ENCODE measurements around the gene CPOX.

DNA sequence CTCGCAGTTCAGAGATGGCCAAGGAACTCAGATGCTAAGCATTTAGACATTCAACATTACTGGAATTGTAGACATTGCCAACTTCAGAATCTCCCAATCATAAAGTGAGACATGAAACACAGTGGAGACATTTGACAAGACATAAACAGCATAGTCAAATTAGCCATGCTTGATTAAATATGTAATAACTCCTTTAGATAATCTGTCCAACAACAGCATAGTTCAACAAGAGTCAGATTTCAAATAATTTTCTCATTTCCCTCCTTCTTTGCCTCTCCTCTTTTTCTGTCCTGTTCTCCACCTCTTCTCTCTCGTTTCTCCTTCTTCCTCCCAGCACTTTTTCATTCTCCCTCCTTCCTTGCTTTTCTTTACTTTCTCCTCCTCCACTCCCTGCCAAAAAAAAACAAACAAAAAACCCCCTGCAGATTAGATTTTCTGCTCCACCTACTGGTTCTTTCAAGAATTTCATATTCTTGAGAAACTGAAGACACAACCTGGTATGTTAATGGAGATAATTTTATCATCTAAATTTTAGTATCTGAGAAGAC, 20.2 kb downstream of the CPOX start:
- TF ChIP-seq GATA3 (IDR thresholded peaks at IDR 0.05; ENCODE audit: low read depth, low read length) (no peak), GATA2 (IDR thresholded peaks at IDR 0.05; ENCODE audit: low read depth, low read length) (no peak)

All from SH-SY5Y (cell line).